Glutamatergic neuron (in vitro differentiated cells): ENCODE results near the gene NECTIN1. TPM values are rescaled to one million over a fixed set of nuclear protein-coding genes. Genes with fewer than 3 reads are reported as not detected.

ENCODE experiments used
- DNase-seq: peaks from one replicate; pipeline ENCODE4 v3.0.0; 2022
- H3K27ac Mint-ChIP-seq: one replicate; pipeline ENCODE4 v1.8.0; 2020; ENCODE audit warnings: mild to moderate bottlenecking, mixed read lengths, inconsistent platforms; ENCODE audit not compliant: unreplicated experiment
- H3K27me3 Mint-ChIP-seq: one replicate; pipeline ENCODE4 v1.8.0; 2020; ENCODE audit warnings: mild to moderate bottlenecking, moderate library complexity, mixed read lengths, inconsistent platforms; ENCODE audit not compliant: unreplicated experiment
- H3K36me3 Mint-ChIP-seq: one replicate; pipeline ENCODE4 v1.8.0; 2020; ENCODE audit warnings: mild to moderate bottlenecking, mixed read lengths, inconsistent platforms; ENCODE audit not compliant: unreplicated experiment
- H3K4me1 Mint-ChIP-seq: one replicate; pipeline ENCODE4 v1.8.0; 2020; ENCODE audit warnings: mild to moderate bottlenecking, low read depth, mixed read lengths, inconsistent platforms; ENCODE audit not compliant: unreplicated experiment
- H3K4me3 Mint-ChIP-seq: one replicate; pipeline ENCODE4 v1.8.0; 2020; ENCODE audit warnings: mild to moderate bottlenecking, mixed read lengths, inconsistent platforms; ENCODE audit not compliant: unreplicated experiment
- H3K9me3 Mint-ChIP-seq: one replicate; pipeline ENCODE4 v1.8.0; 2020; ENCODE audit warnings: mild to moderate bottlenecking, moderate library complexity, mixed read lengths, inconsistent platforms; ENCODE audit not compliant: unreplicated experiment
- total RNA-seq: library from RNA; stranded (reverse); fragmentation: NEBNext Ultra II Directional; extraction: Animal tissue kit (Norgen Biotek cat#: 25700); gene quantifications from one replicate; pipeline ENCODE4 v1.2.1, GENCODE V29; 2021; ENCODE audit not compliant: unreplicated experiment
- TF ChIP-seq, protein P1 (sequence below): fragments of 200-600 bp; sonication (generic); IDR thresholded peaks from one replicate; pipeline ENCODE4 v1.5.0; 2021; ENCODE audit not compliant: partially characterized antibody, unreplicated experiment

The NECTIN1 gene
- total RNA-seq, 1 donor from 2014 or later, result 26.0 TPM

GRCh38 chr11:119591836-119592310 lies 137.1 kb downstream of the NECTIN1 start:
- Mint-ChIP-seq H3K9me3 (no peaks in the 10 kb centered on the region), H3K27ac (no peak overlapping the region), H3K4me3 (no peak overlapping the region), H3K4me1 (no peaks in the 10 kb centered on the region), H3K36me3 (no peaks in the 10 kb centered on the region), H3K27me3 (no peaks in the 10 kb centered on the region)
- DNase-seq, result no peak
- TF ChIP-seq, protein P1, sequence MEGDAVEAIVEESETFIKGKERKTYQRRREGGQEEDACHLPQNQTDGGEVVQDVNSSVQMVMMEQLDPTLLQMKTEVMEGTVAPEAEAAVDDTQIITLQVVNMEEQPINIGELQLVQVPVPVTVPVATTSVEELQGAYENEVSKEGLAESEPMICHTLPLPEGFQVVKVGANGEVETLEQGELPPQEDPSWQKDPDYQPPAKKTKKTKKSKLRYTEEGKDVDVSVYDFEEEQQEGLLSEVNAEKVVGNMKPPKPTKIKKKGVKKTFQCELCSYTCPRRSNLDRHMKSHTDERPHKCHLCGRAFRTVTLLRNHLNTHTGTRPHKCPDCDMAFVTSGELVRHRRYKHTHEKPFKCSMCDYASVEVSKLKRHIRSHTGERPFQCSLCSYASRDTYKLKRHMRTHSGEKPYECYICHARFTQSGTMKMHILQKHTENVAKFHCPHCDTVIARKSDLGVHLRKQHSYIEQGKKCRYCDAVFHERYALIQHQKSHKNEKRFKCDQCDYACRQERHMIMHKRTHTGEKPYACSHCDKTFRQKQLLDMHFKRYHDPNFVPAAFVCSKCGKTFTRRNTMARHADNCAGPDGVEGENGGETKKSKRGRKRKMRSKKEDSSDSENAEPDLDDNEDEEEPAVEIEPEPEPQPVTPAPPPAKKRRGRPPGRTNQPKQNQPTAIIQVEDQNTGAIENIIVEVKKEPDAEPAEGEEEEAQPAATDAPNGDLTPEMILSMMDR, result no peak

DNA sequence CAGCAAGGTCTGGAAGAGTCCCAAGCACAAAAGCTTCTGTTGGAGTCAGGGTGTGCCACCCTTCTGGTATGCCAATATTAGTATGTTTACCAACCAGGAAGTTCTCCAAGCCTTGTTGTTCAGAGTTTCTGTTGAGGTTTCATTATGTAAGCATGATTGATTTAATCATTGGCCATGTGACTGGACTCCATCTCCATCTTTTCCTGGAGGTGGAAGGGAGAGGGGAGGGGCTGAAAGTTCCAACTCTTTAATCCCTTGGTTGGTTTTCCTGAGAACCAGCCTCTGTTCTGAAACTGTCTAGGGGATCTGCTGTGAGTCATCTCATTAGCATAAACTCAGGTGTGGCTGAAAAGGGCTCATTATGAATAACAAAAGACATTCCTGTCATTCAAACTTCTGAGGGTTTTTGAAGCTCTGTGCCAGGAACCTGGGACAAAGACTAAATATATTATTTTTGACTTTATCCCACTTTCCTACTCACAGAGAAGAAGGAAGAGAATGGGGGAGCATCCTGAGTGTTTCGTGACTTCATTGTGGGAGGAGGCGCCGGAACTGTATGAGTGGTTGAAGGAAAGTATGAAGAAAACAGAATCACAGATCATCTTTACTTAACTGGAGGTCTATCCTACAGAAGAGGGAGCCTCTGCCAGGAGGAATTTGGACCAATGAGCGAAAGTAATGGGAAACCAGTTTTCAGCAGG lies 138.2 kb downstream of the NECTIN1 start:
- Mint-ChIP-seq H3K4me1 (no peaks in the 10 kb centered on the region), H3K9me3 (no peaks in the 10 kb centered on the region), H3K36me3 (no peaks in the 10 kb centered on the region), H3K4me3 (no peak overlapping the region), H3K27me3 (peaks cover under 1% of the 10 kb centered on the region), H3K27ac (no peak overlapping the region)
- no peak for DNase-seq
- TF ChIP-seq, protein P1, result no peak

DNA sequence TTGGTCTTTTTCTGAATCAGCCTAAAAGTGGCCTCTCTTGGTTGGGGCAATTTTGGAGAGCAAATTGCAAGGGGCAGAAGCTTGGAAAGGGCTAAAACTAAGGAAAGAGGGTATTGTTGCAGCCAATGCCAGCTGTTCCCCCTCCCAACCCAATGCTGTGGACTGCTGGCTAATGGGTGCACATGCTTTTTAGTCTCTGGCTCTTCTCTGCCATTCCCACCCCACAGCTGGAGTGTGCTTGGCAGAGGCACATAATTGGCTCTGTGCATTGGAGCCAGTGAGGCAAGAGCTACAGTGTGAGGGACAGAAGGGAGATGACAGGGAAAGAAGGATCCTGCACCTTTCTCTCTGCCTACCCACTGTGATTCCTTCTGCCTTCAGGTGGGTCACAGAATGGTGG lies 140.0 kb downstream of the NECTIN1 start:
- Mint-ChIP-seq H3K4me3 (no peak overlapping the region), H3K4me1 (no peaks in the 10 kb centered on the region), H3K36me3 (no peaks in the 10 kb centered on the region), H3K27ac (no peak overlapping the region), H3K27me3 (peaks cover 2% of the 10 kb centered on the region), H3K9me3 (no peaks in the 10 kb centered on the region)
- TF ChIP-seq, protein P1, result no peak
- no peak for DNase-seq
